Fibroblast of peridontal ligament (primary cell): ENCODE measurements around the gene SLC41A3.
"Not testable (repeated sequence)": the region's sequence is repeated elsewhere in the genome, so short reads cannot be mapped to it uniquely, and the experiment has no call there.

Experiments
- DNase-seq: peaks from one replicate; pipeline ENCODE4 v3.0.0-alpha.2; 2010; ENCODE audit errors: extremely low read depth

SLC41A3 gene

DNA sequence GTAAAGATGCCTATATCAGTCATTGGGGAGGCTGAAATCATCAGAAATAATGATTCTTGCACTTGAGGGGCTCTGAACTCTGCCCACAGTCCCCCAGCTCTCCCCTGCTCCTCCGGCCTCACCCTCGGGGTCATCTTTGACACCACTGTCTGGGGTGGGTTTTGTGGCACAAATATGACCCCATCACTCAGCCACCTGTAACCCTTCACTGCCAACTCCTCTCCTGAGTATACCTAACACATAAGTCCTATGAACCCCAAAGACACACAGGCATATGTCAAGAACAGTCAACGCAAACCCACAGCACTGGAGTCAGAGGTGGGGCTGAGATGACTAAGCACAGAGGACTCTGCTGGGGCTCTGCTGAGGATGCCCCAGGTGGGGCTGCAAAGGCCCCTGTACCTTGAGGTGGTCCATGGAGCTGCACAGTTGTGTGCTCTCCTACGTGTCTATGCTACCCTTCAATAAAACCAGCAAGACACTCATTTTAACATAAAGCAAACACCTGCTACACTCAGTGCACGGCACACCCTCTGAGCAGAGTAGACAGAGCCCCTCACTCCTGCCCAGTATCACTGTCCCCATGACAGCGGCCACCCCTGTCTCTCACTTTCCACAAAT lies 29.9 kb downstream of the SLC41A3 start:
- DNase-seq, result no peak

GRCh38 chr3:126053513-126053912 lies 30.4 kb downstream of the SLC41A3 start:
- no peak for DNase-seq

DNA sequence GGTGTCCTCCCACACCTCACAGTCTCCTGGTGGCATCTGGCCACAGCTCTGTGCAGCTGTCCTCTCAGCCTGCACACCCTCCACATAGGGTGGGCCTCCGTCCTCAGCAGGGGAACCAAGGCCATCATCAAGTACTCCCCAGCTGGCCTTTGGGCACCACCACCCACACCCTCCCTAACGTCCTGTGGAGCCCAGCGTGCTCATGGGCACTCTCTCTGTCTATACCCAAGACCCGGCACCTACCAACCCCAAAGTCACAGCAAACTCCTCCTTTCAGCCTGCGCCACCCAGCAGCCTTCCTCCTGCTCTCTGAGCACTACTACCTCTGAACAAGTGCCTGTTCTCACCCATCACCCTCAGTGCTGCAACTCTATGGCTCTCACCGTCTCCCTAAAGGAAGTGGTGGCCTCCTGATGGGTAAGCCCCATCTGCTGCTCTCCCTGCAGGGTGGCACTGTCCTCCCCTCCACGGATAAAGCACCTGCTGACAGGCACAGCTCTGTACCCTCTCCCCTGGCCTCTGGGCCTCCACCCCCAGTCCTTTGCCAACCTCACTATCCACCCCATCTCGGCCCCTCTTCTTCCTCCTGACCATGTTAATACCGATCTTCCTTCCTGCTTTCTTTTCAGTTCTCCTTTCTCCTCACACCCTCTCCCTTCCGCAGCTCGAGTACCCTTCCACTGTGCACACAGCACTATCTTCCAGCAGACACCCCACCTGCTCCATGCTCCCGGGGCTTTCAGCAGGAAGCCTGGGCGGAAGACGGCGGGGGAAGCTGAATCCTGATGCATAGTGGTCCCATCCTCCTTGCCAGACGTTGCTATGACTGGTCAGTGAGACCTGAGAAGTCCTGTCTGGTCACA lies 31.5 kb downstream of the SLC41A3 start:
- DNase-seq, result no peak

DNA sequence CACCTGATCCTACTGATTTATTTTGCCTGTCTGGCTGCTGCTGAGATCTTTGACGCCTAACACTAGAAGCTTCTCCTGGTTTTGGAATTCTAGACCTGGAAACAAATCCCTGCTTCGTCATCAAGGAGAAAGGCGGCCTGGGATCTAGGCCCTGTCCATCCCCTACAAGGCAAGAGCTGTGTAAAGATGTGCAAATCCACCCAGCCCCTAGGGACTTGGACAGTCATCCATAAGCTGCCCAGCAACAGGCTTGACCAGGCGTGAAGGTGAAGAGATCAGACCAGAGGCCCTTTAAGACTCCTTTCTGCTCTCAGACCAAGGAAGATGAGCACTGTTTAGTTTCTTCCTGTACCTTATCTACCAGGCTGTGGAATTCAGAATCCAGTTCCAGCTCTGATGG lies 32.2 kb downstream of the SLC41A3 start:
- peak; percentile 2 for DNase-seq

DNA sequence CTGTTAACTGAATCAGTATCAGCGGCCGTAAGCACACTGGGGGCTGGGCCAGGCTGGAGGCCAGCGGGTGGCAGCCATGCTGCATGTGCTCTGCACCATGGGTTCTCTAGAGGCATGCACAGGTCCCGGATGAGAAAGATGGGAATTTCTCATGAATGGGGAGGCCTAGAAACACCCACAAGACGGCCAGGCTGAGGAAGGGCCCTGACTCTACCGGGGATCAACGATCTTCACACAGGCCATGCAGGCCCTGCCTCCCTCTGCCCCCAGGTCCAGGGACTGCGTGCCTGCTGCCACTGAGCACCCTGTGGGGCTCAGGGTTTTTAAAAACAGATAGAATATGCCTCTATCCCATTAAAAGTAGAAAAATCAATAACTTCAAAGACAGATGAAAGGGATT lies 32.7 kb downstream of the SLC41A3 start:
- no peak for DNase-seq

- DNase-seq, result no peak
Observed at GRCh38 chr3:126050626-126051025, 33.3 kb downstream of the SLC41A3 start.

DNA sequence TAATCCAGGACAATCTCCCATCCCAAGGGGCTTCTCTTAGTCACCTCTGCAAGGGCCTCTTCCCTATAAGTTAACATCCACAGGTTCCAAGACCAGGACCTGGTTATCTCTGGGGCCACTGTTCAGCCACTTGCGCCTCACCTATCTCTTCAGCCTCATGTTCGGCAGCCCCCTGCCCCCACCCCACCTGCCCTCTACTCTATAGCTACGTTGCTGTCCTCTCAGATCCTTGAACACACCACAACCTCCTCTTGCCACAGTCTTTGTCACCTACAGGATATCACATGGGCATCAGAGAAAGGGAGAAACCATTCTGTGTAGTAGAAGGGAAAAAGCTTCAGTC lies 33.9 kb downstream of the SLC41A3 start:
- no peak for DNase-seq

DNA sequence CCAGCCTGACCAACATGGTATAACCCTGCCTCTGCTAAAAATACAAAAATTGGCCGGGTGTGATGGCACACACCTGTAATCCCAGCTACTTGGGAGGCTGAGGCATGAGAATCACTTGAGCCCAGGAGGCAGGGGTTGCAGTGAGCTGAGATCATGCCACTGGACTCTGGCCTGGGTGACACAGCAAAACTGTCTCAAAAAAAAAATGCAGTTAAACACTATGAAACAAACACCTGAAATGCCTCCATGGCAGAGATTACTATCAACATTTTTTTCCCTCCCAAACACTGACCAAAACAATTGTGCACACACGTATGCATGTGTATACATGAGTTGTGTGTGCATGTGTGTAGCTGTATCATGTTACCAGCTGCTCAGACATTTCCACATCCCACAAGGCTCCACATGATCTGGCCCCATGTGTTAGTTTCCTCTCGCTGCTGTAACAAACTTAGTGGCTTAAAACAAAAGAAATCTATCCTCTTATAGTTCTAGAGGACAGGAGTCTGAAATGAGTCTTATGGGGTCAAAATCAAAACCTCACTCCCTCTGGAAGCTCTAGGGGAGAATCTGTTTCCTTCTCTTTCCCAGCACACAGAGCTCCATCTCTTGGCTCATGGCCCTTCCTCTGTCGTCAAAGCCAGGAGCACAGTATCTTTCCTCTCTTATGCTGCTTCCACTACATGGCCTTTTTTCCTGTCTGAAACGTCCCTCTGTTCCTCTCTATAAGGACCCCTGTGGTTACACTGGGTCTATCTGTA lies 34.5 kb downstream of the SLC41A3 start:
- peak; percentile 4 for DNase-seq

- DNase-seq, result no peak
Observed at GRCh38 chr3:126040386-126040785, 43.5 kb downstream of the SLC41A3 start.

DNA sequence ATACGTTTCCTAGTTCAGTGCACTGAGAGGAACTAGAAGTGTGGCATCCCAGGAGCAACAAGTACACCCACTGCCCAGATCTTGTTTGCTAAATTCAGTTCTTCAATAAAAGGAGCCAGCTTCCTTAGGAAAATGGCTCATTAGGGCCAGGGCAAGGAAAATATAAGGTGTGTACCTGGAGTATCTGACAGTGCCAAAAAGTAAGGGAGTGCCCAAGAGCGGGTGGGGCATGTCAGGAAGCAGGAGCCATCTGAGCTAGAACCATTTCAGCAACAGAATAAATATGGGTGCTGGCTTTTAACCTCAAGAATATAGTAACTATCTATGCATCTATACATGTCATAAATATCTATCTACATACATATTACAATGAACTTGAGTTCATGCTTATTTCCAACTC lies 44.1 kb downstream of the SLC41A3 start:
- no peak for DNase-seq

GRCh38 chr3:126038791-126039190 lies 45.1 kb downstream of the SLC41A3 start:
- not testable (repeated sequence) for DNase-seq

DNA sequence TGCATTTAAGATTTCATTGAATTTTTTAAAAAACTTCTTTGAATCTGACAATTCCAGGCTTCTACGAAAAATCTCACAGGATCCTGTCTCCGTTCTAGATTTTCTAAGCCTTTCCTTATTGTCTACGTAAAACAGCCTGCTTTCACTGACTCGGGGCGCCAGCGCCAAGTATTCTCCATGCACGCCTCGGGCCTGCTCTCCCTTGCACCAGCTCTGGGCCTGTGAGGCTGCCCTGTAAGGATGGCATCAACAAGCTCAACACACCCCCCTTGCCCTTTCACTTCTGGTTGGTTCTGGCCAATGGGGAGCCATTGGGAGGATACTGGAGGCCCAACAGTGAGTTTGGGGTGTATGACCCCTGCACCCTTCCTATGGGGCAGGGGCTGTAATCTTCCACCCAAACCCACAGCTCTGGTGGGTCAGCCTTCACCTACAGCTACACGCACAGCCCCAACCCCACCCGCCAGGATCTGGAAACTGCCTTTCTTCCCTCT lies 47.8 kb downstream of the SLC41A3 start:
- no peak for DNase-seq

DNA sequence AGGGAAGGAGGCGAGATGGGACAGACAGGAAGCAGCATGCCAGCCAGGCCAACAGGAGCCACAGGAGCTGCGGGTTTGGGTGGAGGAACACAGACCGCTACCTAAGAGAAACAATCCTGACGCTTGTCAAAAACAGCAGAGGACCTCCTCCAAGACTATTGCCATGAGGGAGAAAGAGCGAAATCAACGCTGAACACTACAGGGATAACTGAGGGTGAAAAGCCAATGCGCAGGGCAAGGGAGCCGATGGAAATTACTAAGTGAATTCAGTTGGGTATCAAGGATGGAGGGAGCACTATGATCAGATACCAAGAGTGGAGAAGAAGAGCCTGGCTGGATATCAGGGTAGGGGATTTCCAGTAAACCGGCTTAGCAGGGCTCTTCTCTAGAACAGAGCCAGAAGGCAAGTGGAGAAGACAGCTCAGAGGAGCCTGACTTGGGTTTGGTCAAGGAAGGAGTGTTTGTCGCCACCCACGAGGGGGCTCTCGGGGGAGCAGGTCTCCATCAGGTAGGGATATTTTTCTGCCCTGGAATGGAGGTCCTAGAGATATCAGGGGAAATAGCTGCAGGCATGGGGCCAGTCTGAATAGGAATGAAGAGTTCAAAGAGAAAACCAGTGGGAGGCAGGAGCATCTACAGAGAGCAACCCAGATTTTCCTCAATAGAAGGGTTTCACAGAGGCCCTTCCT lies 48.4 kb downstream of the SLC41A3 start:
- no peak for DNase-seq

- no peak for DNase-seq
Observed at GRCh38 chr3:126034481-126035361, 49.2 kb downstream of the SLC41A3 start.

DNA sequence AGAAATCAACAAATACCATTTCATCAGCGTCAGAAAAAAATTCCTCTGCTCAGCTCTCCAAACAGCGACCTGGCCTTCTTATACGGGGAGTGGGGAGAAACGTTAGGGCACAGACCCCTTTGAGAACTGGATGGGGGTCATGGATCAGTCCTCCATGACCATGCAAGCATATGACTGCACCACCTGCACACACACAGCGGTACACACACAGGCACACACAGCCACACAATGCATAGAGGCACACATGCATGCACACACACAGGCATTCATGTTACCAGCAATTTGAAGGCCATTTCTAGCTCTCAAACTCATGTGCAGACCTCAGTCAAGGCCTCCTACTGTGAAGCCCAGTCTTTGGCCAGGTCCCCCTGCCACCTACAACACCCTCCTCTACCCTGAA lies 50.2 kb downstream of the SLC41A3 start:
- no peak for DNase-seq

GRCh38 chr3:126033051-126033745 lies 50.7 kb downstream of the SLC41A3 start:
- no peak for DNase-seq

GRCh38 chr3:126031981-126032471 lies 51.9 kb downstream of the SLC41A3 start:
- no peak for DNase-seq

GRCh38 chr3:126030455-126030854 lies 53.5 kb downstream of the SLC41A3 start:
- no peak for DNase-seq

DNA sequence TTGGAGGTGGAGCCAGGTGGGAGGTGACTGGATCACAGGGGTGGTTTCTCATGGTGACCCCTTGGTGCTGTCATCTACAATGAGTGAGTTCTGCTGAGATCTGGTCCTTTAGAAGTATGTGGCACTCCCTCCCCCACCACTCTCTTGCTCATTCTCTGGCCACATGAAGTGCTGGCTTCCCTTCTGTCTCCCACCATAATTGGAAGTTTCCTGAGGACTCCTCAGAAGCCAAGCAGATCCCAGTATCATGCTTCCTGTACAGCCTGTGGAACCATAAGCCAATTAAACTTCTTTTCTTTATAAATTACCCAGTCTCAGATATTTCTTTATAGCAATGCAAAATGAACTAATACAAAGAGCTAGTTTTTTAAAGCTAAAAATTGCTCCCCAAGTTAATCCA lies 54.7 kb downstream of the SLC41A3 start:
- no peak for DNase-seq

DNA sequence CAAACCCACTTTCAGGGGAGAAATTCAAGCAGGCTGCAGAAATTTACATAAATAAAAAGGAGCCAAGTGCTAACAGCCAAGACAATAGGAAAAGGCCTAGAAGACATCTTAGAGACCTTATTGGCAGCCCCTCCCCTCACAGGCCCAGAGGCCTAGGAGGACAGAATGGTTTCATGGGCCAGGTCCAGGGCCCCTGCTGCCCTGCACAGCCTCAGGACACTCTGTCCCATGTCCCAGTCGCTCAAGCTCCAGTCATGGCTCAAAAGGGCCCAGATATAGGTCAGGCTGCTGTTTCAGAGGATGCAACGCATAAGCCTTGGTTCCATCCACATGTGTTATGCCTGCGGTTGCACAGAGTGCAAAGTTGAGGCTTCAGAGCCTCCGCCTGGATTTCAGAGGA lies 55.8 kb downstream of the SLC41A3 start:
- DNase-seq, result no peak
